Glutamatergic neuron (in vitro differentiated cells): ENCODE measurements around the gene VAPA. TPM values are rescaled to one million over a fixed set of nuclear protein-coding genes. Genes with fewer than 3 reads are reported as not detected.

Experiments
- DNase-seq: peaks from one replicate; pipeline ENCODE4 v3.0.0; 2022
- H3K27ac Mint-ChIP-seq: one replicate; pipeline ENCODE4 v1.8.0; 2020; ENCODE audit warnings: mild to moderate bottlenecking, mixed read lengths, inconsistent platforms; ENCODE audit not compliant: unreplicated experiment
- H3K27me3 Mint-ChIP-seq: one replicate; pipeline ENCODE4 v1.8.0; 2020; ENCODE audit warnings: mild to moderate bottlenecking, moderate library complexity, mixed read lengths, inconsistent platforms; ENCODE audit not compliant: unreplicated experiment
- H3K36me3 Mint-ChIP-seq: one replicate; pipeline ENCODE4 v1.8.0; 2020; ENCODE audit warnings: mild to moderate bottlenecking, mixed read lengths, inconsistent platforms; ENCODE audit not compliant: unreplicated experiment
- H3K4me1 Mint-ChIP-seq: one replicate; pipeline ENCODE4 v1.8.0; 2020; ENCODE audit warnings: mild to moderate bottlenecking, low read depth, mixed read lengths, inconsistent platforms; ENCODE audit not compliant: unreplicated experiment
- H3K4me3 Mint-ChIP-seq: one replicate; pipeline ENCODE4 v1.8.0; 2020; ENCODE audit warnings: mild to moderate bottlenecking, mixed read lengths, inconsistent platforms; ENCODE audit not compliant: unreplicated experiment
- H3K9me3 Mint-ChIP-seq: one replicate; pipeline ENCODE4 v1.8.0; 2020; ENCODE audit warnings: mild to moderate bottlenecking, moderate library complexity, mixed read lengths, inconsistent platforms; ENCODE audit not compliant: unreplicated experiment
- total RNA-seq: library from RNA; stranded (reverse); fragmentation: NEBNext Ultra II Directional; extraction: Animal tissue kit (Norgen Biotek cat#: 25700); gene quantifications from one replicate; pipeline ENCODE4 v1.2.1, GENCODE V29; 2021; ENCODE audit not compliant: unreplicated experiment
- TF ChIP-seq, protein P1 (sequence below): fragments of 200-600 bp; sonication (generic); IDR thresholded peaks from one replicate; pipeline ENCODE4 v1.5.0; 2021; ENCODE audit not compliant: partially characterized antibody, unreplicated experiment

Gene VAPA
- total RNA-seq, 1 donor from 2014 or later = 187 TPM

DNA sequence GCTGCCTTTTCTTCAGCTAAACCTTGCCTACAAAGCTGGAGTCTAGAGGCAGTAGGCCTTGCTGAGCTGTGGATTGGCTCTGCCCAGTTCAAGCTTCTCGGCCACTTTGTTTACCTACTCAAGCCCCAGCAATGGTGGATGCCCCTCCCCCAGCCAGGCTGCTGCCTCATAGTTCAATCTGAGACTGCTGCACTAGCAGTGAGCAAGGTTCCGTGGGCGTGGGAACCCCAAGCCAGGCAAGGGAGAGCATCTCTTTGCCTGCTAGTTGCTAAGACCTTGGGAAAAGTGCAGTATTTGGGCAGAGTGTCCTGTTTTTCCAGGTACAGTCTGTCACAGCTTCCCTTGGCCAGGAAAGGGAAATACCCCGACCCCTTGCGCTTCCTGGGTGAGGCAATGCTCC lies 68.9 kb downstream of the VAPA start:
- Mint-ChIP-seq H3K27ac (no peak overlapping the region), H3K36me3 (peaks cover 16% of the 10 kb centered on the region), H3K9me3 (peaks cover 2% of the 10 kb centered on the region), H3K27me3 (no peaks in the 10 kb centered on the region), H3K4me3 (no peak overlapping the region), H3K4me1 (no peaks in the 10 kb centered on the region)
- TF ChIP-seq, protein P1, sequence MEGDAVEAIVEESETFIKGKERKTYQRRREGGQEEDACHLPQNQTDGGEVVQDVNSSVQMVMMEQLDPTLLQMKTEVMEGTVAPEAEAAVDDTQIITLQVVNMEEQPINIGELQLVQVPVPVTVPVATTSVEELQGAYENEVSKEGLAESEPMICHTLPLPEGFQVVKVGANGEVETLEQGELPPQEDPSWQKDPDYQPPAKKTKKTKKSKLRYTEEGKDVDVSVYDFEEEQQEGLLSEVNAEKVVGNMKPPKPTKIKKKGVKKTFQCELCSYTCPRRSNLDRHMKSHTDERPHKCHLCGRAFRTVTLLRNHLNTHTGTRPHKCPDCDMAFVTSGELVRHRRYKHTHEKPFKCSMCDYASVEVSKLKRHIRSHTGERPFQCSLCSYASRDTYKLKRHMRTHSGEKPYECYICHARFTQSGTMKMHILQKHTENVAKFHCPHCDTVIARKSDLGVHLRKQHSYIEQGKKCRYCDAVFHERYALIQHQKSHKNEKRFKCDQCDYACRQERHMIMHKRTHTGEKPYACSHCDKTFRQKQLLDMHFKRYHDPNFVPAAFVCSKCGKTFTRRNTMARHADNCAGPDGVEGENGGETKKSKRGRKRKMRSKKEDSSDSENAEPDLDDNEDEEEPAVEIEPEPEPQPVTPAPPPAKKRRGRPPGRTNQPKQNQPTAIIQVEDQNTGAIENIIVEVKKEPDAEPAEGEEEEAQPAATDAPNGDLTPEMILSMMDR = no peak
- DNase-seq = no peak

DNA sequence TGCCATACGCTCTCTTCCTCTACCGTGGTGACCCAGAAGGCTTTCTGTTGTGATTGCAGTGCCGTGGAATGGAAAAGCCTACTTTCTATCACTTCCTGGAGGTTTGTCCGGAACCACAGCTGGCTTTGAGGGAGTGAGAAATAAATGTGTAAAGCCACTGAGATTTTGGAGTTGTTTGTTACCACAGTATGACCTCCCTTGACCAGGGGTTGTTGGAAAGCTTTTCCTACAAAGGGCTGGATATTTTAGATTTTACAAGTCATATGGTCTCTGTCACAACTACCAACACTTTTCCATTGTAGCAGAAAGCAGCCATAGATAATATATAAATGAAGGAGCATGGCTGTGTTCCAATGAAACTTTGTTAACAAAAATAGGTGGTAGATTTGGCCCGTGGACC lies 70.3 kb downstream of the VAPA start:
- no peak for DNase-seq
- Mint-ChIP-seq H3K27ac (no peak overlapping the region), H3K4me3 (no peak overlapping the region), H3K4me1 (no peaks in the 10 kb centered on the region), H3K36me3 (peaks cover 16% of the 10 kb centered on the region), H3K27me3 (no peaks in the 10 kb centered on the region), H3K9me3 (peaks cover 1% of the 10 kb centered on the region)
- TF ChIP-seq, protein P1 = no peak

DNA sequence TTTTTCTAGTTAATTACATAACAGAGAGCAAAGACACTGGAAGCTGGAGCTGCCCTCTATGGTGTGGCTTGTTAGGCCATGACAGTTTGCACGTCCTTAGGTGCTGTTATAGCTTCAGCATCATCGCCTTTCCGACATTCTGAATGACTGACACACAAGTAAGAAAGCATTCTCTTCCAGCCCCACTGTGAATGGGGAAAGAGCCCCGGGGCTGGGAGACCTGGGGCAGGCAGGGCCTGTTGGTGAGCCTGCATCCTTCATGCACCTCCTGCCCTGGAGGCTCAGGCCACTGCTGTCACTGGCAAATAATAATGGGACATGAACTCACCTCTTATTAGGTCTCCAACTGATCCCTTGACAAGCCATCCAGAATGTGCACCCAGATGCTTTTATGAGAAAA lies 71.8 kb downstream of the VAPA start:
- TF ChIP-seq, protein P1 = no peak
- no peaks in the 10 kb centered on the region for H3K4me1 Mint-ChIP-seq
- no peaks in the 10 kb centered on the region for H3K27me3 Mint-ChIP-seq
- no peaks in the 10 kb centered on the region for H3K9me3 Mint-ChIP-seq
- DNase-seq = no peak
- no peak overlapping the region for H3K27ac Mint-ChIP-seq
- no peak overlapping the region for H3K4me3 Mint-ChIP-seq
- peaks cover 7% of the 10 kb centered on the region for H3K36me3 Mint-ChIP-seq

GRCh38 chr18:9986156-9986930 lies 72.5 kb downstream of the VAPA start:
- H3K27ac Mint-ChIP-seq = no peak overlapping the region
- DNase-seq = no peak
- no peaks in the 10 kb centered on the region for H3K27me3 Mint-ChIP-seq
- H3K4me1 Mint-ChIP-seq = no peaks in the 10 kb centered on the region
- H3K36me3 Mint-ChIP-seq = peaks cover under 1% of the 10 kb centered on the region
- no peak overlapping the region for H3K4me3 Mint-ChIP-seq
- TF ChIP-seq, protein P1 = no peak
- no peaks in the 10 kb centered on the region for H3K9me3 Mint-ChIP-seq

DNA sequence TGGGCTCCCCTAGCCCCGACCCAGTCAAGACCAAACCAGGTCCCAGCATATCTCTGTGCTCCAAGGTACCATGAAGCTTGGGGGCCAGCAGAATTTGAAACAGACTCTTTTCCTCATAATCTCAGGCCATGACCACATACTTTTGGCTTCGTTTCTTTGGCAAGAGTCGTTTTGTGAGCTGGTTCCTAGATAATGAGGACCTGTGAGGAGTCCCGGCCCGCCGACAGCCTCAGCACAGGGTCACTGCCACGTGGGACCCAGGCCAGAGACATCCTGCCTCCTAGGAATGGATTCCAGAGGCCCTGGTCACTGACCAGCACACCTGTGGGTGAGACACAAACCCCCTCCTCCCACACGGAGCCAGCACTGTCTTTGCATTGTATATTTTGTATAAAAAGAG lies 73.5 kb downstream of the VAPA start:
- no peak overlapping the region for H3K27ac Mint-ChIP-seq
- no peaks in the 10 kb centered on the region for H3K4me1 Mint-ChIP-seq
- H3K4me3 Mint-ChIP-seq = no peak overlapping the region
- no peaks in the 10 kb centered on the region for H3K36me3 Mint-ChIP-seq
- peaks cover 2% of the 10 kb centered on the region for H3K9me3 Mint-ChIP-seq
- peaks cover 3% of the 10 kb centered on the region for H3K27me3 Mint-ChIP-seq
- TF ChIP-seq, protein P1 = no peak
- no peak for DNase-seq
